NB4 (cell line): ENCODE results near the gene KIF16B.

ENCODE experiments used
- CTCF ChIP-seq: IDR thresholded peaks from one replicate; pipeline ENCODE4 v1.5.1; 2012; ENCODE audit warnings: low read depth, low read length
- MAX ChIP-seq: IDR thresholded peaks from 2 replicates; pipeline ENCODE4 v1.6.1; 2011; ENCODE audit warnings: low read depth, low read length
- MYC ChIP-seq: IDR thresholded peaks from 2 replicates; pipeline ENCODE4 v1.6.1; 2011; ENCODE audit warnings: low read depth, low read length
- POLR2A ChIP-seq: IDR thresholded peaks from 2 replicates; pipeline ENCODE4 v1.6.1; 2011; ENCODE audit warnings: mild to moderate bottlenecking; ENCODE audit not compliant: insufficient read length; ENCODE audit errors: extremely low read depth

- TF ChIP-seq CTCF, result peak; percentile 91
- TF ChIP-seq MYC, result no peak
- TF ChIP-seq POLR2A, result no peak
- TF ChIP-seq MAX, result peak; percentile 44
Observed at GRCh38 chr20:16434062-16434664, 139.1 kb downstream of the KIF16B start.
